ENCODE measurements around the gene ANKRD10.

GRCh38 chr13:110944121-110944967 is 29.5 kb upstream of the ANKRD10 start:
- TF ChIP-seq CTCF (IDR thresholded peaks at IDR 0.05) (peak in 5 of 6 experiments; percentile 44 to 71 (median 55)), POLR2A (IDR thresholded peaks at IDR 0.05) (no peak)
